ENCODE results near the gene PRPF31.
"Not testable (repeated sequence)": the region's sequence is repeated elsewhere in the genome, so short reads cannot be mapped to it uniquely, and the experiment has no call there.

PRPF31 gene

GRCh38 chr19:54162884-54163283 lies 47.3 kb downstream of the PRPF31 start:
- no peak for DNase-seq (ENCODE audit: low read depth)

- no peak for DNase-seq (ENCODE audit: low read depth)
These were observed 49.0 kb downstream of the PRPF31 start for GRCh38 chr19:54164369-54165068.

GRCh38 chr19:54165222-54165621 lies 49.7 kb downstream of the PRPF31 start:
- DNase-seq (ENCODE audit: low read depth) = no peak

GRCh38 chr19:54168174-54168917 lies 52.8 kb downstream of the PRPF31 start:
- DNase-seq (ENCODE audit: low read depth) = peak; percentile 57

GRCh38 chr19:54169149-54169740 lies 53.7 kb downstream of the PRPF31 start:
- no peak for DNase-seq (ENCODE audit: low read depth)

- not testable (repeated sequence) for DNase-seq (ENCODE audit: low read depth)
These were observed 56.3 kb downstream of the PRPF31 start for GRCh38 chr19:54171736-54172431.

GRCh38 chr19:54172471-54173358 lies 57.2 kb downstream of the PRPF31 start, which contains the start of gene TMC4:
Gene TMC4, minus strand, starts transcription at chr19:54173160. Its CDS starts 43 bp downstream, at chr19:54173117.
- DNase-seq (ENCODE audit: low read depth) = peak; percentile 27

GRCh38 chr19:54173359-54173699 lies 57.8 kb downstream of the PRPF31 start:
- DNase-seq (ENCODE audit: low read depth) = no peak

GRCh38 chr19:54173951-54174834 lies 58.6 kb downstream of the PRPF31 start:
- DNase-seq (ENCODE audit: low read depth) = no peak

GRCh38 chr19:54178581-54179261 lies 63.2 kb downstream of the PRPF31 start:
- no peak for DNase-seq (ENCODE audit: low read depth)

- DNase-seq (ENCODE audit: low read depth) = no peak
These were observed 63.8 kb downstream of the PRPF31 start for GRCh38 chr19:54179262-54179852.

GRCh38 chr19:54179921-54180461 lies 64.4 kb downstream of the PRPF31 start:
- no peak for DNase-seq (ENCODE audit: low read depth)

GRCh38 chr19:54180691-54181091 lies 65.1 kb downstream of the PRPF31 start:
- DNase-seq (ENCODE audit: low read depth) = no peak
